GM12864 (cell line): ENCODE results near the gene CFAP119.
"Not testable (repeated sequence)": the region's sequence is repeated elsewhere in the genome, so short reads cannot be mapped to it uniquely, and the experiment has no call there.

ENCODE experiments used
- DNase-seq: peaks from one replicate; pipeline ENCODE4 v3.0.0-alpha.2; 2011; ENCODE audit warnings: low read depth
- H3K4me3 ChIP-seq: 2 replicates; pipeline ENCODE4 v1.5.1; 2011; ENCODE audit warnings: mild to moderate bottlenecking, low read depth, low read length, control low read depth
- TF ChIP-seq, protein P1 (sequence below): IDR thresholded peaks from 2 replicates; pipeline ENCODE4 v1.5.1; 2011; ENCODE audit warnings: low read depth, mild to moderate bottlenecking, moderate library complexity, low read length, control low read depth, inconsistent platforms; ENCODE audit errors: missing control alignments

Gene CFAP119

DNA sequence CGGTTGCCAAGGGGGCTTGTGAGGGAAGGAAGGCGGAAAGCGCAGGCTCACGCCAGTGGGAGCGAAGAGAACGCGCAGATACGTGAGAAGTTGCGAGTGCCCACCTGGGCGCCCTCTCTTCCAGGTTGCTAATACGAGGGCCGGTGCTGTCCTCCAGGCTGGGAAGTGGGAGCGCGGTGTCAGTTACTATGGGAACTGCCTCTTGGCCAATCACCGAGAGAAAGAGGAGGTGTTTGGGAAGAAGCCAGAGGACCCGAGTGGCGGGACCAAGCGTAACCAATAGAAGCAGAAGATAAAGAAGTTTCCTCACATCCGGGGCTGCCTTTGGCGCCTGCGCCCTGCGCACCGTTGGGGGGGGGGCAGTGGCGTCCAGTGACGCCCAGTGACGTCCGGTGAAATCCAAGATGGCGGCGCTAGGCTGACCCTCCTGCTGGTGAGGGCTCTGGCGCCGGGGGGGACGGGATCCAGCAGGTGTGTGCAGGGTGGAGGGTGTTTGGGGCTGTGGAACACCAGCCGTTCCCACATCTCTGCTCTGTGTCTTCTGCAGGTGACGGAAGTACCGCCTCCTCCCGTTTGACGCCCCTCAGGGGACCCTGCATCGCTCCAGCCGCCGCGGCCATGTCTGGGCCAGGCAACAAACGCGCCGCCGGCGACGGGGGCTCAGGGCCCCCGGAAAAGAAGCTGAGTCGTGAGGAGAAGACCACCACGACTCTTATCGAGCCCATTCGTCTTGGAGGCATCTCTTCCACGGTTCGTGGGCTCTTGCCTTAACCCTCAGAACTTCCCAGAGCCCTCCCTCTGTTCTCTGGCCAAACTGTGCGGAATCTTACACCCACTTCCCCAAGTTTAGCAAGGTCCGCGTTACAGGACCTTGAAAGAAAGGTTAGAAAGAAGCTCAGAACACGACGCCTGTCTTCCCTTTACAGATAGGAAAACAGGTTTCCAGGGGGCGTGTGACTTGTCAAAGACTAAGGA lies at the start of gene CFAP119, which contains the start of gene RNF40:
CFAP119 (minus strand) TSS at position 135 of the 975 bp plus-strand sequence. CDS start 314 bp downstream, outside the sequence.
RNF40 (plus strand) TSS at position 395 of the 975 bp plus-strand sequence; CDS start at position 619, 224 bp downstream.
- peak; percentile 92 for DNase-seq
- TF ChIP-seq, protein P1, sequence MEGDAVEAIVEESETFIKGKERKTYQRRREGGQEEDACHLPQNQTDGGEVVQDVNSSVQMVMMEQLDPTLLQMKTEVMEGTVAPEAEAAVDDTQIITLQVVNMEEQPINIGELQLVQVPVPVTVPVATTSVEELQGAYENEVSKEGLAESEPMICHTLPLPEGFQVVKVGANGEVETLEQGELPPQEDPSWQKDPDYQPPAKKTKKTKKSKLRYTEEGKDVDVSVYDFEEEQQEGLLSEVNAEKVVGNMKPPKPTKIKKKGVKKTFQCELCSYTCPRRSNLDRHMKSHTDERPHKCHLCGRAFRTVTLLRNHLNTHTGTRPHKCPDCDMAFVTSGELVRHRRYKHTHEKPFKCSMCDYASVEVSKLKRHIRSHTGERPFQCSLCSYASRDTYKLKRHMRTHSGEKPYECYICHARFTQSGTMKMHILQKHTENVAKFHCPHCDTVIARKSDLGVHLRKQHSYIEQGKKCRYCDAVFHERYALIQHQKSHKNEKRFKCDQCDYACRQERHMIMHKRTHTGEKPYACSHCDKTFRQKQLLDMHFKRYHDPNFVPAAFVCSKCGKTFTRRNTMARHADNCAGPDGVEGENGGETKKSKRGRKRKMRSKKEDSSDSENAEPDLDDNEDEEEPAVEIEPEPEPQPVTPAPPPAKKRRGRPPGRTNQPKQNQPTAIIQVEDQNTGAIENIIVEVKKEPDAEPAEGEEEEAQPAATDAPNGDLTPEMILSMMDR = no peak
- peak within 1 kb of the TSS; percentile 79 for H3K4me3 ChIP-seq

DNA sequence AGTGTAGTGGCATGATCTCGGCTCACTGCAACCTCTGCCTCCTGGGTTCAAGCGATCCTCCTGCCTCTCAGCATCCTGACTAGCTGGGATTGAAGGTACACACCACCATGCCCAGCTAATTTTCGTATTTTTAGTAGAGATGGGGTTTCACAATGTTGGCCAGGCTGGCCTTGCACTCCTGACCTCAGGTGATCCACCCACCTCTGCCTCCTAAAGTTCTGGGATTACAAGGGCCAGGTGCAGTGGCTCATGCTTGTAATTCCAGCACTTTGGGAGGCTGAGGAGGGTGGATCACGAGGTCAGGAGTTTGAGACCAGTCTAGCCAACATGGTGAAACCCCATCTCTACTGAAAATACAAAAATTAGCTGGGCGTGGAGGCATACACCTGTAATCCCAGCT lies 47.8 kb upstream of the CFAP119 start:
- not testable (repeated sequence) for H3K4me3 ChIP-seq, DNase-seq

- not testable (repeated sequence) for H3K4me3 ChIP-seq, DNase-seq
Observed at GRCh38 chr16:30808890-30809426, 47.1 kb upstream of the CFAP119 start.

GRCh38 chr16:30808146-30808545 lies 46.3 kb upstream of the CFAP119 start:
- TF ChIP-seq, protein P1 = no peak
- H3K4me3 ChIP-seq = no peak overlapping the region
- no peak for DNase-seq

DNA sequence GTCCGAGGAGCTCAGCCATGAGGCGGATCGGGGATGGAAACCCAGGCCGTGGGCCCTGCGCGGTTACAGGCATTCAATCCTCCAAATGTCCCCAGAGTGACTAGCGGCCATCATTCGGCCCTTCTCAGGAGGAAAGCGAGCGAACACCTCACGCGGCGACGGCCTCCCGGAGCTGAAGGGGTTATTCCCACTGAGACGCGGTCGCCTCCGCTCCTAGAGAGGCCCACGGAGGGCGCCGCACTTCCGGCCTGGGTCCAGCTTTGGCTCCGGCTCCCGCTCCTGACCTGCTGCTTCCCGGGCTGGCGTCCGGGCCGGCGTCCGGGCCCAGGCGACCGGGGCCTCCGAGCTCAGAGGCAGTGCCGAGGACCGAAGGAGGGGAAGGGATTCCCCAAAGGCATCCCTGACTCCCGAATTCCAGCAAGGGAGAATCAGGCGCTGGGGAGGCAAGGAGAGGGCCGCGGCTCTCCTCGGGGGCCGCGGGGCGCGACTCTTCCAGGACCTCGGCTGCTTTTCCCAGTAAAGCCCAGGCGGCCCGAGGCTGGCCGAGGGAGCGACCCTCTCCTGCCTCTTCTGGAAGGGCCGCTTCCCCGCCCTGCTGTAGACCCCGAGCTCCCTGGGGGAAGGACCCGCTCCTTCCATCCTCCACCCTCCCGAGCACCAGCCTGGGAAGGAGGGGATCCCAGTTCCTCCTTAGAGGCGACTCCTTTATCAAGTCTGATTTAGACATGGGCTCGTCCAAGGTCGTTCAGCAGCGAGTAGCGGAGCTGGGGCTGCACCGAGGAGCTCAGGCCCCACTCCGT lies 43.7 kb upstream of the CFAP119 start:
- TF ChIP-seq, protein P1 = no peak
- DNase-seq = no peak
- H3K4me3 ChIP-seq = peak overlapping the region; percentile 53

DNA sequence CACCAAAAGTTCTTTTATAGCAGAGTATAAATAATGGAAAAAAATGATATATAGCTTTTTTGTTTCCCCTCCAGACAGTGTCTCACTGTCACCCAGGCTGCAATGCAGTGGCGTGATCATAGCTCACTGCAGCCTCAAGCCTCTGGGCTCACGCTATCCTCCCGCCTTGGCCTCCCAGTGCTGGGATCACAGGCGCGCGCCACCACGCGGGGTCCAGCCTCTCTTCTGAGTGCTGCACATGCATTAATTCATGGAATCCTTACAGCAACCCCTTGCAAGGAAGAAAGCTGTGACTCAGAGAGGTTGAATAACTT lies 43.2 kb upstream of the CFAP119 start:
- TF ChIP-seq, protein P1 = no peak
- peak overlapping the region; percentile 53; the same call in 1 of the 2 replicates for H3K4me3 ChIP-seq
- no peak for DNase-seq

DNA sequence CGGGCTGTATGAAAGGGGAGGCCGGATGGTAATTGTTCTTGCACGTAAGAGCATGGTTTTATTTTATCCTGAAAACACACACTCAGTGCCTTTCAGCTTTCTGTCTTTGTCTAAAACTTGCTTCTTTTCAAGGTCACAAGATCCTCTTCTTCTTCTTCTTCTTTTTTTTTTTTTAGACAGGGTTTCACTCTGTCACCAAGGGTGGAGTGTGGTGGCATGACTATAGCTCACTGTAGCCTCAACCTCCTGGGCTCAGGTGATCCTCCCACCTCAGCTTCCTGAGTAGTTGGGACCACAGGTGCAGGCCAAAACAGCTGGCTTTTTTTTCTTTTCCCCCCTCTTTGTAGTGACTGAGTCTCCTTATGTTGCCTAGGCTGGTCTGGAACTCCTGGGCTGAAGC lies 41.1 kb upstream of the CFAP119 start:
- TF ChIP-seq, protein P1 = no peak
- no peak for DNase-seq
- no peak overlapping the region for H3K4me3 ChIP-seq
